Dendritic cell treated with granulocyte-macrophage colony-stimulating factor and Interleukin-4, amounts not matched to agents 40 ng/mL and 50 ng/mL, for 4 days (primary cell): ENCODE measurements around the gene TMEM72.
A peak's percentile ranks its signal among the peaks of the same experiment; 100 is the strongest.

Experiments used
- H3K27ac Mint-ChIP-seq: one replicate; pipeline ENCODE4 v1.8.0; 2022; ENCODE audit warnings: mild to moderate bottlenecking, mixed read lengths
- H3K27me3 Mint-ChIP-seq: one replicate; pipeline ENCODE4 v1.8.0; 2022; ENCODE audit warnings: mild to moderate bottlenecking, mixed read lengths
- H3K36me3 Mint-ChIP-seq: one replicate; pipeline ENCODE4 v1.8.0; 2022; ENCODE audit warnings: low read depth, mixed read lengths
- H3K4me1 Mint-ChIP-seq: one replicate; pipeline ENCODE4 v1.8.0; 2022; ENCODE audit warnings: low read depth, mixed read lengths
- H3K4me3 Mint-ChIP-seq: one replicate; pipeline ENCODE4 v1.8.0; 2022; ENCODE audit warnings: mild to moderate bottlenecking, moderate library complexity, mixed read lengths
- H3K9me3 Mint-ChIP-seq: one replicate; pipeline ENCODE4 v1.8.0; 2022; ENCODE audit warnings: mixed read lengths
- intact Hi-C: fragments of 100-400 bp; cut with micrococcal nuclease; formaldehyde crosslinking; loops from one replicate; pipeline ENCODE4 v1.15.0; 2022

Gene TMEM72

GRCh38 chr10:44962870-44963738 is 52.0 kb downstream of the TMEM72 start:
- no peaks in the 10 kb centered on the region for H3K9me3 Mint-ChIP-seq
- peak overlapping the region; percentile 96 for H3K4me3 Mint-ChIP-seq
- H3K36me3 Mint-ChIP-seq = peaks cover 77% of the 10 kb centered on the region
- intact Hi-C loops = loop anchor here (2.0 kb wide), 1 partner anchor 14 kb away; no protein-coding TSS in a partner anchor
- H3K4me1 Mint-ChIP-seq = peaks cover 81% of the 10 kb centered on the region
- peak overlapping the region; percentile 88 for H3K27ac Mint-ChIP-seq
- H3K27me3 Mint-ChIP-seq = no peaks in the 10 kb centered on the region

GRCh38 chr10:44963772-44964633 is 52.9 kb downstream of the TMEM72 start:
- Mint-ChIP-seq H3K9me3 (no peaks in the 10 kb centered on the region), H3K4me3 (peak overlapping the region; percentile 96), H3K27me3 (no peaks in the 10 kb centered on the region), H3K27ac (peak overlapping the region; percentile 88), H3K36me3 (peaks cover 85% of the 10 kb centered on the region), H3K4me1 (peaks cover 83% of the 10 kb centered on the region)
- intact Hi-C loops = loop anchor here (2.0 kb wide), 2 partner anchors 15 to 31 kb away; no protein-coding TSS in a partner anchor

GRCh38 chr10:44965104-44965503 is 54.0 kb downstream of the TMEM72 start:
- peak overlapping the region; percentile 88 for H3K27ac Mint-ChIP-seq
- H3K36me3 Mint-ChIP-seq = peaks cover 85% of the 10 kb centered on the region
- H3K27me3 Mint-ChIP-seq = no peaks in the 10 kb centered on the region
- H3K9me3 Mint-ChIP-seq = no peaks in the 10 kb centered on the region
- H3K4me3 Mint-ChIP-seq = peak overlapping the region; percentile 96
- peaks cover 94% of the 10 kb centered on the region for H3K4me1 Mint-ChIP-seq
- intact Hi-C loops = loop anchor here (2.0 kb wide), 1 partner anchor 32 kb away; no protein-coding TSS in a partner anchor

- Mint-ChIP-seq H3K4me3 (peak overlapping the region; percentile 96), H3K27ac (peak overlapping the region; percentile 88), H3K4me1 (peaks cover 97% of the 10 kb centered on the region), H3K27me3 (no peaks in the 10 kb centered on the region), H3K9me3 (no peaks in the 10 kb centered on the region), H3K36me3 (peaks cover 85% of the 10 kb centered on the region)
- intact Hi-C loops = loop anchor here (2.0 kb wide), 1 partner anchor 33 kb away; no protein-coding TSS in a partner anchor
Measured at GRCh38 chr10:44965651-44966097, 54.5 kb downstream of the TMEM72 start.

- Mint-ChIP-seq H3K4me3 (peak overlapping the region; percentile 96), H3K27ac (peak overlapping the region; percentile 88), H3K4me1 (peaks cover 97% of the 10 kb centered on the region), H3K27me3 (no peaks in the 10 kb centered on the region), H3K36me3 (peaks cover 85% of the 10 kb centered on the region), H3K9me3 (no peaks in the 10 kb centered on the region)
- intact Hi-C loops = no loop called here
Measured at GRCh38 chr10:44966129-44966815, 55.1 kb downstream of the TMEM72 start.

- H3K4me3 Mint-ChIP-seq = peak overlapping the region; percentile 34
- H3K27ac Mint-ChIP-seq = peak overlapping the region; percentile 88
- H3K9me3 Mint-ChIP-seq = no peaks in the 10 kb centered on the region
- H3K36me3 Mint-ChIP-seq = peaks cover 85% of the 10 kb centered on the region
- peaks cover 97% of the 10 kb centered on the region for H3K4me1 Mint-ChIP-seq
- no peaks in the 10 kb centered on the region for H3K27me3 Mint-ChIP-seq
- intact Hi-C loops = no loop called here
Measured at GRCh38 chr10:44966816-44967509, 55.8 kb downstream of the TMEM72 start.

GRCh38 chr10:44967616-44968015 is 56.5 kb downstream of the TMEM72 start:
- Mint-ChIP-seq H3K4me1 (peaks cover 97% of the 10 kb centered on the region), H3K9me3 (no peaks in the 10 kb centered on the region), H3K27me3 (no peaks in the 10 kb centered on the region), H3K36me3 (peaks cover 85% of the 10 kb centered on the region), H3K27ac (peak overlapping the region; percentile 88), H3K4me3 (peak overlapping the region; percentile 34)
- intact Hi-C loops = loop anchor here (1.0 kb wide), 2 partner anchors 8 to 19 kb away; partner anchors contain the start of gene RASSF4

GRCh38 chr10:44968091-44968490 is 57.0 kb downstream of the TMEM72 start:
- H3K27ac Mint-ChIP-seq = peak overlapping the region; percentile 88
- H3K4me1 Mint-ChIP-seq = peaks cover 97% of the 10 kb centered on the region
- peaks cover 85% of the 10 kb centered on the region for H3K36me3 Mint-ChIP-seq
- no peaks in the 10 kb centered on the region for H3K9me3 Mint-ChIP-seq
- intact Hi-C loops = loop anchor here (1.0 kb wide), 2 partner anchors 9 to 20 kb away; partner anchors contain the start of gene RASSF4
- H3K4me3 Mint-ChIP-seq = peak overlapping the region; percentile 57
- no peaks in the 10 kb centered on the region for H3K27me3 Mint-ChIP-seq

- Mint-ChIP-seq H3K27me3 (no peaks in the 10 kb centered on the region), H3K27ac (peak overlapping the region; percentile 88), H3K36me3 (peaks cover 85% of the 10 kb centered on the region), H3K4me1 (peaks cover 97% of the 10 kb centered on the region), H3K9me3 (no peaks in the 10 kb centered on the region), H3K4me3 (peak overlapping the region; percentile 57)
- intact Hi-C loops = loop anchor here (1.0 kb wide), 2 partner anchors 9 to 20 kb away; partner anchors contain the start of gene RASSF4
Measured at GRCh38 chr10:44968500-44969400, 57.6 kb downstream of the TMEM72 start.

- intact Hi-C loops = no loop called here
- peak overlapping the region; percentile 88 for H3K27ac Mint-ChIP-seq
- peaks cover 83% of the 10 kb centered on the region for H3K36me3 Mint-ChIP-seq
- no peak overlapping the region for H3K4me3 Mint-ChIP-seq
- H3K27me3 Mint-ChIP-seq = no peaks in the 10 kb centered on the region
- no peaks in the 10 kb centered on the region for H3K9me3 Mint-ChIP-seq
- H3K4me1 Mint-ChIP-seq = peaks cover 97% of the 10 kb centered on the region
Measured at GRCh38 chr10:44969854-44970253, 58.7 kb downstream of the TMEM72 start.

GRCh38 chr10:44970812-44971395 is 59.8 kb downstream of the TMEM72 start:
- H3K27me3 Mint-ChIP-seq = no peaks in the 10 kb centered on the region
- intact Hi-C loops = no loop called here
- peak overlapping the region; percentile 32 for H3K4me3 Mint-ChIP-seq
- peaks cover 77% of the 10 kb centered on the region for H3K36me3 Mint-ChIP-seq
- H3K9me3 Mint-ChIP-seq = no peaks in the 10 kb centered on the region
- H3K4me1 Mint-ChIP-seq = peaks cover 89% of the 10 kb centered on the region
- H3K27ac Mint-ChIP-seq = peak overlapping the region; percentile 88

GRCh38 chr10:44971434-44971833 is 60.3 kb downstream of the TMEM72 start:
- H3K27ac Mint-ChIP-seq = peak overlapping the region; percentile 88
- H3K9me3 Mint-ChIP-seq = no peaks in the 10 kb centered on the region
- H3K36me3 Mint-ChIP-seq = peaks cover 77% of the 10 kb centered on the region
- no peaks in the 10 kb centered on the region for H3K27me3 Mint-ChIP-seq
- intact Hi-C loops = no loop called here
- H3K4me1 Mint-ChIP-seq = peaks cover 89% of the 10 kb centered on the region
- H3K4me3 Mint-ChIP-seq = peak overlapping the region; percentile 32
